ENCODE results near the gene CDH13.
A peak's percentile ranks its signal among the peaks of the same experiment; 100 is the strongest.

CDH13 gene

DNA sequence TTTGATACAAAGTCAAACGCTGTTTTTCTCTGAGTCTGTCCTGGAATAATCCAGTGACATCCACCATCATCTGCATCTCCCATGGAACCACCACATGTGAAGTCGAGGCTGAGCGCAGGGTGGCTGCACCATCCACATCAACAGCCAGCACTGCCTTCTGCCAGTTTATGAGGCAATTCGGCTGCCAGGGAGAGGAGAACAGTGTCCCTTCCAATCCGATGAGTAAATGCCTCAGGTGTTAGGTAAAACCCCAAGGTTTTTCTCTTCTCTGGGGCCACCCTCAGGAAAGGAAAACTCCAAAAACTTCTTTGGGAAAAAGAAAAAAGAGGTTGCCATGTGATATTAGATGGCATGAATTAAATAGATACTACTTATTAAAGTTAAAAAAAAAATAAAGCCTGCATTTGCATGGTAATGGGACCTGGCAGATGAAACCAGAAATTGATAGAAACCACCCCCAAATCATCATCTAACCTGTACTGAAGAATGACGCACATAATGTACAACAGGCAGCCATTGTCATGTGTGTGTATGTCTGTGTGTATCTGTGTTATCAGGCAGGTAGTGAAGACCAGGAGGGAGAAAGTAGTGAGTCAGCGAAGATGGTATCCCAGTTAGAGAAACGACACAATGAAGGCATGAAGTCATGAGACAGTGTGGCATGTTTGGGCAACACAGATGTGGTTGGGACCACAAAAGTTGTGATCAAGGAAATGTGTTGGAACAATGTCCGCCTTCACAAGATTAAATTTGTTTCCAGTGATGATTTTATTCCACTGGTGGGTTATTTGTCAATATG is 478.7 kb downstream of the CDH13 start:
- no peak for TF ChIP-seq CTCF (IDR thresholded peaks at IDR 0.05; ENCODE audit: control insufficient read depth, extremely low read depth, insufficient read depth)
- H3K4me3 ChIP-seq (ENCODE audit: low read depth, low read length), result no peak overlapping the region
- DNase-seq (ENCODE audit: low read depth), result no peak

GRCh38 chr16:83109490-83110125 is 482.8 kb downstream of the CDH13 start:
- no peak for TF ChIP-seq CTCF (IDR thresholded peaks at IDR 0.05; ENCODE audit: control insufficient read depth, extremely low read depth, insufficient read depth)
- no peak for DNase-seq (ENCODE audit: low read depth)

DNA sequence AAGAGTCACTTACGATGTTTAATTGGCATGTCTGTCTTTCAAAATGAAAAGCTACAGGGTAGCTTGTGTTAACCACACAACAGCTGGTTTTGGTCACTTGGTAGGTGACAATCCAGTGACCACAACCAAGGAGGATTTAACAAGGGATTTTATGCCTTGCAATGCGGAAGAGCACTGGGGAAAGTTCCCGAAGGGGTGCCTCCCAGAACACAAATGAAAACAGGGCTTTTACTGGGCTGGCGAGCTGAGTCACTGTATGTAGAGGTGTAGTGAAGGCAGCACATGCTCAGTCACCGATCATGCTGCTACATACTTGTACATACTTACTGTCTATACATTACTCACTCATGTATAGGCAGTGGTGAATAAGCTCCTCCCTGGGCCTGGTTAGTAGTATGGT is 483.5 kb downstream of the CDH13 start:
- no peak overlapping the region for H3K4me3 ChIP-seq (ENCODE audit: low read depth, low read length)
- TF ChIP-seq CTCF (IDR thresholded peaks at IDR 0.05; ENCODE audit: control insufficient read depth, extremely low read depth, insufficient read depth), result no peak
- DNase-seq (ENCODE audit: low read depth), result no peak

More at GRCh38 chr16:83109490-83110125, 482.8 kb downstream of the CDH13 start:
- H3K4me3 ChIP-seq (ENCODE audit: low read depth, low read length), result no peak overlapping the region

DNA sequence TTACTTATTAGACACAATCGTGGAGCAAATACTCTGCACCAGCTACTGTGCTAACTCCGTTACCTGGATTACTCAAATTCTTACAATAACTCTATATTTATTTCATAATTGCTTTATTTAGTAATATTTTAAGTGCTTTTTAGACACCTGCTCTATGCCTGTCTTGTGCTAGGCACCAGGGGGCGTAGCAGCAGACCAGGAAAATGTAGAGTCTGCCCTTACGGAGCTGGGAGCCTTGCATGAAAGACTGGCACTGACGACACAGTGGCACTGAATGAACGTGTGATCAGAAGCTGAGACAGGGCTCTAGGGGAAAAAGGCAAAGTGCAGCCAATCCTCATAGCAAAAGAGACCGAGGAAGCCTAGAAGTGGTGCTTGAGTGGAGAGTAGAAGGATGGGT is 486.5 kb downstream of the CDH13 start:
- peak; percentile 60 for TF ChIP-seq CTCF (IDR thresholded peaks at IDR 0.05; ENCODE audit: control insufficient read depth, extremely low read depth, insufficient read depth)
- no peak for DNase-seq (ENCODE audit: low read depth)
- H3K4me3 ChIP-seq (ENCODE audit: low read depth, low read length), result no peak overlapping the region

GRCh38 chr16:83113811-83114210 is 487.0 kb downstream of the CDH13 start:
- no peak for DNase-seq (ENCODE audit: low read depth)
- no peak overlapping the region for H3K4me3 ChIP-seq (ENCODE audit: low read depth, low read length)
- TF ChIP-seq CTCF (IDR thresholded peaks at IDR 0.05; ENCODE audit: control insufficient read depth, extremely low read depth, insufficient read depth), result no peak

DNA sequence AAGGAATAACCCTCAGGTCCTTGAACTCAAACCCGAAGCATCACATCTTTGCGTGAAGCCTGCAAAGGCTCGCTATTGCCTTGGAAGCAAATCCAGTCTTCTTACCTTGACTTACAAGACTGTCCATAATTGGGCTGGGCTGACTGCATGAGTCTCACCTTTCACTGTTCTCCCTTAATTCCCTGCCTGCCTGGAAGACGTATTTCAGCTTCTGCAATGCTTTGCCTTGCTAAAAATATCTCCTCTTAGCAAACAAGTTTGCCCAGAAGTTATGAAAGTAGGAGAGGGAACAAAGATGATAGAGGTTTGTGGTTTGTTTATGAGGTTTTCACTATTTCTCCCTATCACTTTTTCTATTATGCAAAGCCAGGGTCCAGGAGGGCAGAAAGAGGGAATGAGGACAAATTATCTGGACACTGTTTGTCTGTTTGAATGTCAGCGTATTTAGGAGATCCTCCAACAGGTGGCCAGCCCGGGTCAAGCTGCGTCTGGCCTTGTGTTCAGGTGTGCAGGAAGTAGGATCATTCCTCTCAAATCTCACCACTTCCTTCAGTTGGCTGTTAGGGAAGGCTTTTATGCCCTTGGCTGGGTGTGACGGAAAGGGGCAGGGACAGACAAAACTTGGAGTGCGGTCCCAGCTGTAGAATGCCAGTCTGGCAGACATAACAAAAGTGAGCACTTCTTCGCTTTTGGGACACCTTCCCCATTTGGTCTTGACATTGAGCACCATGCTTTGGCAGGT is 488.9 kb downstream of the CDH13 start:
- no peak overlapping the region for H3K4me3 ChIP-seq (ENCODE audit: low read depth, low read length)
- no peak for TF ChIP-seq CTCF (IDR thresholded peaks at IDR 0.05; ENCODE audit: control insufficient read depth, extremely low read depth, insufficient read depth)
- DNase-seq (ENCODE audit: low read depth), result no peak

All from LNCaP clone FGC (cell line).